GM18505 (cell line): ENCODE data around the gene INO80B.
"Not testable (repeated sequence)": the region's sequence is repeated elsewhere in the genome, so short reads cannot be mapped to it uniquely, and the experiment has no call there.

Experiments
- ATAC-seq: cut with Tn5 transposase; IDR thresholded peaks from one replicate; pipeline ENCODE4 v1.9.1; 2021; ENCODE audit not compliant: unreplicated experiment
- POLR2A ChIP-seq: IDR thresholded peaks from 4 replicates; pipeline ENCODE4 v1.6.1; 2011; ENCODE audit warnings: borderline replicate concordance; ENCODE audit not compliant: insufficient read depth, insufficient read length; ENCODE audit errors: extremely low read depth

INO80B gene

DNA sequence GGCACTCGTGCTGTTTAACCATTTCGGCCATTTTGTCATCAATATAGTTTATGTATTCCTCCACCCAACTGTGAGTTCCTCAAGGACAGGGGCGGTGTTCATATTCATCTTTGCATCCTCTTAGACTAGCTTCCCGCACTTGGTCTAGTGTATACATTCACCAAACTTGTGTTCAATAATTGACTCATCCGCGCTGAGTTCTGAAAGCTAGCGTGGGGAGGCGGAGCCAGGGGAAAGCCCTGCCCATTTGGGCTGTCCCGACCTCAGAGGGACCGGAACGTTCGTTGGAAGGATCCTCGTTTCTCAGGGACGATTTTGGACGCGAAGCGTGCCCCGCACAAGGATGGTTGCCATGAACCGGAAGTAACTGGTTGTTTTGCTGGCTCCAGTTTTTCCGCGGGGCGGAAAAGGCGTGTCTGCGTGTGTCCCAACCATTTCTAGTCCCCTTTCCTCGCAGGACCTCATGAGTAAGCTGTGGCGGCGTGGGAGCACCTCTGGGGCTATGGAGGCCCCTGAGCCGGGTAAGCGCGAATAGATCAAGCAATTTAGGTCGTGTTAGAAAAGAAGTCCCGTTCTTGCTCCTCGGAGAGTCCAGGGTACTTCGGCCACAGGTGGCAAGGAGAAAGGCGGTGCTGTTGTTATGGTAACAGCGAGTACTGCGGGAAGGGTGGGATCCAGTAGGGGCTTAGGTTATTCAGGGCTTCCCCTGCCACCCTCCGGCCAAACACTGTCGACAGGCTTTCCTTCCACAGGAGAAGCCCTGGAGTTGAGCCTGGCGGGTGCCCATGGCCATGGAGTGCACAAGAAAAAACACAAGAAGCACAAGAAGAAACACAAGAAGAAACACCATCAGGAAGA is at the start of gene INO80B:
TSS of gene INO80B (plus strand) at position 434 of the 858 bp plus-strand sequence. CDS start at position 464, 30 bp downstream.
- ATAC-seq = peak; percentile 32
- peak; percentile 17 for TF ChIP-seq POLR2A

DNA sequence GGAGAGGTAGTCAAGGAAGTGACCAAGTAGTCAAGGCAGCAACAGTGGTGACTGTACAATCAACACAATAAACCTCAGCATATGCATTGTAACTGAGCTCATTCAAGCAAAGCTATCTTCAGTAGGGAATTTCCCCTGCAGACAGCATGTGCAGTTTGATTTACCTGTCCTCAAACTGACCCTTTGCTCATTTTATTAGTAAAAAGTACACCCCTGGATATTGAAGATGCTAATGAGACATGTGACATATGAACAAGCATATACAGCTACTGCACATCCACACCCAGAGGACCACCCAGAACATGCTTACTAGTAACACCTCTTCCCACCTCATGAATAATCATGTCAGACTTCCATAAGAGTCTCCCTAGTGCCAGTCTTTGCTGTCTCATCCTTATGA is 48.9 kb upstream of the INO80B start:
- peak; percentile 76 for ATAC-seq
- no peak for TF ChIP-seq POLR2A

DNA sequence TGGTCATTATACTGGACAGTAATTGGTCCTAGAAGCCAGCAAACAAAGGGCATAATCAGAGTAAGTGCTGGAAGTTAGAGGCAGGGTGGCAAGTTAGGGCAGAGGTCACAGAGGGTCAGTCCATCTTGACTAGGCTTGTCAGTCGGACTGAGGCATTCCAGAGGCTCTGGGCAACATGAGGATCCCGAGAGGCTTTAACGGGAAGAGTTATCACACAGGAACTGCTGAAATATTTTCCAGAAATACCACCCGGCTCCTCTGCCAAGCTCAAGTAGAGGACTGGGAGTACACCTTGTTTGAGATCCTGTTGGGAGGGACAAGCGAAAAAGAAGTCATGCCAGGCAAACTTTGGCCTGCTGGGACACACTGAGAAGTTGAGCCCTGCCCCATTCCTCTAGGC is 47.2 kb upstream of the INO80B start:
- ATAC-seq = no peak
- TF ChIP-seq POLR2A = no peak

DNA sequence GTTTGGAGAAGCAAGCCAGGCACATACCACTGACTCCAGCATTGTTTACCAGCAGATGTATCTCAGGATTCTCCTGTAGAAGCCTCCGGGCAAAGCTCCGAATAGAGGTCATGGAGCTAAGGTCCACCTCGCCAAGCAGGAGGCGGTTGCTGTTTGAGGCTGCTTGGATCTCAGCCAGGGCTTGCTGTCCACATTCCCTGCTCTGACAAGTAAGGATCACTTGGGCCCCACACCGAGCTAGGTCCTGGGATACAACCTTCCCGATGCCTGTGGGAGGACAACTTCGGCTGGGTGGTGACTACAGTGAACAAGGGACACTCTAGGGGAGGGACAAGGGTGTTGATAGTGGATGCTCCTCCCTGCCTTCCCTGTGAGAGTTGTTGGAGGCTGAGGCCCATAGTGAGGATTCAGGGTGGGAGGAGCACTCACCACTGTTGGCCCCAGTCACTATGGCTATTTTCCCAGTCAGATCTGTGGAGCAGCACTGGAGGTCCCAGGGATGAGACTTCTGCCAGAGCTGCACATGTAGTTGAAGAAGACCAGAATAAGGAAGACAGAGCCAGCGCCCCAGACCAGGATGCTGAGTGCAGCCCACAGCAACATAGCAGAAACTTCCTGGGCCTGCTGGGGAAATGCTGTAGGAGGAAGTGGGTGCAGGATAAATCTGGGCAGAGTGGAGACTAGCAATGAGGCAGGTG is 41.7 kb upstream of the INO80B start:
- ATAC-seq = no peak
- no peak for TF ChIP-seq POLR2A

DNA sequence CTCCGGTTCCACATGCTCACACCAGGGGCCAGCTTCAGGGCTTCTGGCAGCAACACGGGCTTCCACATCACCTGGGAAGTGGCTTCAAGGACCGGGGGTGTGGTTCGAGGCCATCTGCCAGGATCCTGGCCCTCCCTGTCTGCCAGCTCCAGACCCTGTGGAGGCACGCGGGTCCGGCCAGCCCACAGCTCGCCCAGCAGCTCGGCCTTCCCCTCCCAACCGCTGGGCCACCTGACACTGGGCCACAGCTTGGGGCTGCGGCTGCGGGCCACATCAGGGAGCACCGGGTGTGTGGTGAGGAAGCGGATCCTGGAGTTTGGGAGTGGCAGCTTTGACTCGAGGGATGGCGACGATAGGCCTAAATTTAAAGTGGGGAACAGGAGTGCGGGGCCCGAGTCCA is 40.4 kb upstream of the INO80B start:
- ATAC-seq = no peak
- TF ChIP-seq POLR2A = no peak

DNA sequence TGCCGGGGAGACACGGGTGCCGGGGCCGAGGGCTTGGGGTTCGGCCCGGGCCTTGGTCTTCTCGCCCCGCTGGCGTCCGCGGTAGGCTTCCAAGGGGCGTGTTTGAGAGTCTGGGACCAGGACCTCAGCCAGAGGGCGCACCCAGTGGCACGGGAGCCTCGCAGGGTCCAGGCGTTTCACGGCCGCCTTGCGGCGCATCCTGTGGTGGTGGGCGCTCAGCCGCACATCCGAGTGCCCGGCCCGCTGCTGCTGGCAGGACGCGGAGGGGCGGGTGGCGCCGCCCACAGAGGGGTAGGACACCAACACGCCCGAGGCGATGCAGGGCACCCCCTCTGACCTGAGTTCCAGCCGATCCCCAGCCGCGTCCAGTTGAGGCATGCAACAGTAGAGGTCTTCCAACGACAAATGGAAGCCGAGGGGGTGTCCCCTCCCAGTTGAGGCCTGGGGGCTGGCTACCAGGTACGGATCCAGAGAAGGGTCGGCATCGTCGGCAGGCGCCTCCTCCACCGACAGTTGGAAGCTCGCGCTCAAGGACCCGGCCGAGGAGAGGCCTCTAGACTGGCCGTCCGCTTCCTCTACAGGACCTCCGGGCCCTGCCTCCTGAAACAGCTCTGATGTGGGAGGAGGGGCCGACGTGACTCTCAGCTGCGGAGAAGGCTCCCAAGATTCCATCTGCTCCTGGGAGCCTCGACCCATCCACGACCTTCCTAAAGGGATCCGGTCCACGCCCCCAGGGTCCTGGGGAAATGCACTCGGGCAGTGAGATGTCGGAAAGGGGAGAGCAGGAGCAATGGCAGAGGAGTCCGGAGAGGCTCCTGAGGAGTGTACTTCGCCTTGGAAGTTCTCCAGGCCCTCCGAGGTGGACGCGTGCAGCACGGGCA is 39.8 kb upstream of the INO80B start:
- ATAC-seq = peak; percentile 40
- no peak for TF ChIP-seq POLR2A

DNA sequence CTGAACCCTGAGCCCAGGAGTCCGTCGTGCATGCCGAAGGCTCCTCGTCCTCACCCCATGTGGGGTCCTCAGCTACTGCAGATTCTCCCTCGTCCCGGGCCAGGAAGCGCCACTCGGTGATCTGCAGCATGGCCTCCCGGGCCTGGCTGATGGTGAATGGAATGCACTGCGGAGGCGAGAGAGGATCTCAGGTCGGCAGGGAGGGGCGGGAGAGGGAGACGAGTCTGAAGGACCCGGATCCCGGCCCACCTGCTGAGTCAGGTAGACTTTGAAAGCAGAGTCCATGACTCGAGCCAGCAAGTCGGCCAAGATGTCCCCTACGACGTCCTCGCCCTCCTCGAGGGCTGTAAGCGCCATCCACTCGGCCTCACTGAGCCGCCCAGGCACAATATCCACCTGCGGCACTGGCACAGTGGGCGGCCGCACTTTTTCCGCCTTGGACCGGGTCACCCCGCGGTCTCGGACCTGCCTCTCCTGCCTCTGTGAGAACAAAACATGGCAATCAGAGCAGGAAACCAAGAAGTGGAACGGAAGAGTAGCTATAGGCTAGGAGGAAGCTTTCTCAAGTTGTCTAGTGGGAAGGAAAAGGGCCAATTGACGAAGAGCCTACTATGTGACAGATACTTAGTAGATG is 39.0 kb upstream of the INO80B start:
- no peak for ATAC-seq
- TF ChIP-seq POLR2A = no peak

DNA sequence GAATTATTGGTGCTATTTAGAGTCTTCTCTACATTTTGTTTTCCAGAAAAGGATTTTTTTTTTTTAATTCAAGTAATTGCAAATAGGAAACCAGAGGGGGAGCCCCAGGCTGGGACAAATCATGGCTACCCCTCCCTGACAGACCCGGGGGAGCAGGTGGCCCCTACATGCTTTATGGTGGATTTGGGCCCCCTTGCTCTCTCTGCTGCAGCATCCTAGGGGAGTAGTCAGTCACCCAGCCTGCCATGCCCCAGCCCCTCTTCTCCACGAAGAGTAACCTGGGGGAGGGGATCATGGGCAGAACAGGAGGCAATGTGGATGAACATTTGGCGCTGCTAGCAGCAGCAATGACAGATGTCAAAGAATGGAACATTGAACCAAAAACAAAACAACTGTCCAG is 38.1 kb upstream of the INO80B start:
- no peak for TF ChIP-seq POLR2A
- no peak for ATAC-seq

DNA sequence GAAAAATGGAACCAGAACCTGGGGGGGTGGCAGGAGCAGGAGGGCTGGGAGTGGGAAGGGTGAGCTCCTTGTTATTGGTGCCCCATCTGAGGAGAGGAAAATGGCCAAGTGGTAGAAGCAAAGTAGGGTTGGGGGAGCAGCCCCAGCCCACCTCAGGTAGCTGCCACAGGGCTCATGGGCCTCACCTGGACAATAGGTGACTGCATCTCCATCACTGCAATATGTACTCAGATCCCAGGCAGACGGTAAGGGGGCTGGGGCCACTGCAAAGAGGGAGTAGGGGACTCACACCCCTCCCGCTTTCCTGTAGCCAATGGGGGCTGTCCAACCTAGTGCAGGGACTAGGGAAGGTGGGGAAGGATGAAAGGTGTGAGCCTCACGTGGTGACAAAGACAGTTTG is 37.7 kb upstream of the INO80B start:
- ATAC-seq = no peak
- TF ChIP-seq POLR2A = no peak

DNA sequence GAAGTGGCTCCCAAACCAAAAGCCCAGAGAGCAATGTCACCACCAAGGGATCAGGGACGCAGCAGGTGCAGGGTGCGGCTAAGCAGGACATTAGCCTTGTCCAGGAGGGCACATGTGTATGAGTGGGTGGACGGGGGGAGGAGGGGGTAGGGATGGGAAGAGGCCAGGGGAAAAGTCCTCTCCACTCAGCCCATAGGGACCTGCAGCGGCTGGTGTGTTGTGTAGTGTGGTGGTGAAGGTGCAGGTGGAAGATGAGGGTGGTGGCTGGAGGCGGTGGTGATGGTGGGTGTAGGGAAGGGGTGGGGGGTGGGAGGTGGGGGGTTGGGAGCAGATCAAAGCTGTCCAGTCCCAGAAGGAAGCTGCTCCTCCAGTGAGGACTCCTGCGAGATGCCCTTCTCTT is 37.1 kb upstream of the INO80B start:
- no peak for ATAC-seq
- TF ChIP-seq POLR2A = no peak

DNA sequence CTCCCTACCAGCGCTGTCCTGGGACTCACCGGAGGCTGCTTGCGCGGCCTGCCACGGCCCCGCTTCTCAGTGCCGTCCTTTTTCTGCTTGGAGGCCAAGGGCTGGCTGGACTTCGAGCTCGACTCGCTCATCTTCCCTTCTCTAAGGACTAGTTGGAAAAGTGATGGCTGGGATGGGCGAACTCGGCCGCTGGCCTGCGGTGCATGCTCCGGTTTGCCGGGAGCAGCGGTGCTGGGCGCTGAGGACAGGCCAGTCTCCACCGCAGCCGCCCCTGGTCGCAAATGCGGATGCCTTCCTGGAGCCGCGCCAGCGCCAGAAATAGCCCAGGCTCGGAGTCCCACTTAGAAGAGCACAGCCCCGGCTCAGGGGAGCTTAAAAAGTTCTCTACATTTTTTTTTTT is 36.6 kb upstream of the INO80B start:
- no peak for TF ChIP-seq POLR2A
- no peak for ATAC-seq

DNA sequence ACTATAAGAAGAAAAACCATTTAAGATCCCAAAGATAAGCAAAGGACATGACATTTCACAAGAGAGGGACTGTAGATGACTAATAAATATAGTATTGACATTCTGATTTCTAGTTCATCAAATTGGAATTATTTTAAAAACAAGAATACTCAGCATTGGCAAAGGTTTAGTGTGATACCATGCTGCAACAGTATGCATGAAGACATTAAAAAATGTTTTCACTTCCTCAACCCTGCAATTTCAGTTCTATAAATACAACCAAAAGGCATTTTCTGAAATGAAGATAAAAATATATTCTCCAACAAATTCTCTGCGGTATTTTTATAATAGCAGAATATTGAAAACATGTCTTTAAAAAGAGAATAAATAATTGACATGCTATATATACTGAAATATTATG is 35.5 kb upstream of the INO80B start:
- ATAC-seq = no peak
- no peak for TF ChIP-seq POLR2A

DNA sequence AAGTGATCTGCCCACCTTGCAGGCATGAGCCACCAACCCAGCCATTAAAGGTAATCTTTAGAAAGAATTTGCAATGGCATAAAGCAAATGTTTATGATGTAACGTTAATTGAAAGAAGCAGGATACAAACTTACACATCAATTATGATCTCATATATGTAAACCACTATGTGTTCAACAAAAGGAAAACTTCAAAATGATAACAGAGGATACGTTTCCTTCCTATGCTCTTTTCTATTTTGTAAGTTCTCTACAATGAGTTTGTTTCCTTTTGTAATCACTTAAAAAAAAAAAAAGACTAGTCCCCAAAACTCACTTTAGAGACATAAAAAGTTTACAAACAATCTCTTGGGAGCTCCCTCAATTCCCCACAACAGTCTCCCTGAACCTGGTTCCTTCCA is 34.9 kb upstream of the INO80B start:
- no peak for ATAC-seq
- no peak for TF ChIP-seq POLR2A

DNA sequence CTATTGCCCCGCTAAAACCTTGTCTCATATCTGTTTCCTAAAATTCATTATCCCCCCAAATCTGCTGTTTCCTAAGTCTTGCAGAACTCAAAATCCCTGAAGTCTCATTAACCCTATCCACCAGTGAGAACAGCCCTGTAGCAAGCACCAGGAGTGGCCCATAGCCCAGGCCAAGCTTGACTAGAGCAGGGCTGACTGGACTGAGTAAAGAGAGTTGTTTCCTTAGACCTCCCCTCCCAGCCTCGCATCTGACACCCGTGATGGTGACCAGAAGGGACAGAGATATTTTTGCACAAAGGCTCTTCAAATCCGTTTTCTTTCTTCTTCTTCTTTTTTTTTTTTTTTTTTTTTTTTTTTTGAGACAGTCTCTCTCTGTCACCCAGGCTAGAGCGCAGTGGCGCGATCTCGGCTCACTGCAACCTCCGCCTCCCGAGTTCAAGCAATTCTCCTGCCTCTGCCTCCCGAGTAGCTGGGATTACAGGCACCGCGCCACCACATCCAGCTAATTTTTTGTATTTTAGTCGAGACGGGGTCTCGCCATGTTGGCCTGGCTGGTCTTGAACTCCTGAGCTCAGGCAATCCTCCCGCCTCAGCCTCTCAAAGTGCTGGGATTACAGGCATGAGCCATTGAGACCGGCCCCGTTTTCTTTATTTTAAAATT is 34.3 kb upstream of the INO80B start:
- not testable (repeated sequence) for ATAC-seq
